Measurements from ENCODE around the gene PTPRR.

Gene PTPRR

DNA sequence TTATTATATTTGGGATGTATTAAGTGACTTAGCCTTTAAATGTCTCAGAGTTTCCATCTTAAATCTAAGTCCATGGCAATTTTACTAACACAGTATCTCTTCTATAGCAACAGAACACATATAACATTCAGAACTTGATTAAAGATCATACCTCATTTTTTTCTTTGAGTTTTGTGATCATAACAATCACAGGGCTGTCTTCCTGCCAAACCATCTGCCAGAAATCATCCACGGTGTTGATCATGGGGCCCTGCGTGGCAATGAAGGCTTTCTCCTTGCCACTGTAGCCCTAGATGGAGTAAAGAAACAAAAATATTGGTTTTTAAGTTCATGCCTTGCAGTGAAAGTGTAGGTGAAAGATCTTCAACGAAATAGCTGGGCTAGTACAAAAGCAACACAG is 236.6 kb downstream of the PTPRR start:
- DNase-seq = no peak

DNA sequence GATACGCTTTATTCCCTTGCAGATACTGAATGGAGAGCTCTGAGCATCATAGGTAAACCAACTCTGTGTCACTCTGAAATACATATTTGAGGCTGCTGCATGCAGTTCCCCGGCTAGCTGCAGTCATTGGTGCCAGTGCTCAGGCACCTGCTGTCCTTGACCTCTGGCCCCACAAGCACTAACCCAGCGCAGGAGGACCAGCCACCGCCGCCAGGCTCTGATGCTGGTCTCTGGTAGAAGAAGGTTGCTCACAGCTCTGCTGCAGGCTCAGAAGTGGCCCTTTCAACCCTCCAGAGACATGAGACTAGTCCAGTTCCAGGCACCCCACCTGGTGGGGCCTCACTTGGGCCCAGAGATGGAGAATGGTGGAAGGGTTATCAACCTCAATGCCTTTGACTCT is 248.8 kb downstream of the PTPRR start:
- no peak for DNase-seq

- DNase-seq = no peak
Observed at GRCh38 chr12:70670948-70671347, 249.6 kb downstream of the PTPRR start.

- no peak for DNase-seq
Observed at GRCh38 chr12:70667253-70667652, 253.3 kb downstream of the PTPRR start.

DNA sequence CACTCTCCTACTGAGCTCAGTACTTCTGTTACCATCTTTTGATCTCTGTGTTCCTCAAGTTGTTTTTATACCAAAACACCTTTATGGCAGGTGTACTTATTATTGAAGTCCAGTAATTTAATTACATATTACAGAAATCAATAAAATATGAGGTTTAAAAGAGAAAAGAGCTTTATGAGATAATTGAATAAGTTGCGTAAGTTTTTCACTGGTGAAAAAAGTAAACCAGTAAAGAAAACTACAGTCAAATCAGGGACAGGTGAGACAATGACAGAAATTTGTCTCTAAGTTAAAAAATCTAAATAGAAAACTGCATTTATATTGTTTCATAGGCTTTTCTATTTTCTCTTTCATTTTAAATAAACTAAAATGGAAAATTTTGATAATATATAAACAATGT is 254.2 kb downstream of the PTPRR start:
- DNase-seq = no peak

- no peak for DNase-seq
Observed at GRCh38 chr12:70664465-70664881, 256.1 kb downstream of the PTPRR start.

DNA sequence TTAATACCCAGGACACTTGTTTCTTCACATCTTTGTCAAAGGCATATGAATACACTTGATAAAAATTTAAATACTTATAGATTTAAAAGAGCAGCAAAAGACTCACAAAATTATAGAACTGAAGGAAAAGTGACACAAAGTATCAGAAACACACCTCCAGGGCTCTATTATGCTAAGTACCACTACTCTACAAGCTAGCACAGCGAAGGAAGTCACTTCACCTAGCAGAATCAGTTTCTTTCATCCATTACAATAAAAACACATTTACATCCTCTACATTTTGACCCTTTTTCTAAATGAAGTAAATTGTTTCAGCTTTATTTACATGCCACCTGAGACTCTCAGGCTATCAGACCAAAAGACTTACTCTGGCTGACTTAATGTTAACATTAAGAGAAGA is 256.7 kb downstream of the PTPRR start:
- no peak for DNase-seq

DNA sequence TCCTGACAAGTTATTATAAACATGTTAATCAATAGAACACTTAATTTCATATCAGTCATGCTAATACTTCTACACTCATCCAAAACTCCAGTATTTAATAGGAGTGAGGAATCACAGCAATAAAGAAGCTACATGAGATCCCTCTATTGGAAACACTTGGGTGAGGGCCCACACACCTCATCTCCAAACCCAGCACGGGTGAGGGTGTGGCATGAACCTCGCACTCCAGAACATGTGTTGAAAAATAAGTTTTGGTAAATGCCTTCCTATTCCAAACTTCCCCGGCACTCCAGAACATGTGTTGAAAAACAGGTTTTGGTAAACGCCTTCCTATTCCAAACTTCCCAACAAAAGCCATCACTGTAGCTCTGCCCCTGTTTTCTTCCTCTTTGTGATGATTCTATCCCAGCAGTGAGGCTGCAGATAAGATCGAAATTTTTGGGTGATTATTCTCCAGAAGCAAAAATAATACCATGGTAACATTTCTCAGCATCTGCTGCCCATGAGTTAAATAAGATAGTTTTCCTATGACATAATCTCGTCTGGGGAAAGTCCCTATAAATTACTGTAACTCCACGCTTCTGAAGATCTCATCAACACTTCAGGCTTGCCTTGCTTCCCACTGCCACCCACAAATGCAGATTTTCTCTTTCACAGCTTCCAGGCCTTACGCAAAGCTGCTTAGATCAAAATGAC is 258.9 kb downstream of the PTPRR start:
- DNase-seq = no peak

GRCh38 chr12:70660620-70661219 is 259.8 kb downstream of the PTPRR start:
- DNase-seq = no peak

DNA sequence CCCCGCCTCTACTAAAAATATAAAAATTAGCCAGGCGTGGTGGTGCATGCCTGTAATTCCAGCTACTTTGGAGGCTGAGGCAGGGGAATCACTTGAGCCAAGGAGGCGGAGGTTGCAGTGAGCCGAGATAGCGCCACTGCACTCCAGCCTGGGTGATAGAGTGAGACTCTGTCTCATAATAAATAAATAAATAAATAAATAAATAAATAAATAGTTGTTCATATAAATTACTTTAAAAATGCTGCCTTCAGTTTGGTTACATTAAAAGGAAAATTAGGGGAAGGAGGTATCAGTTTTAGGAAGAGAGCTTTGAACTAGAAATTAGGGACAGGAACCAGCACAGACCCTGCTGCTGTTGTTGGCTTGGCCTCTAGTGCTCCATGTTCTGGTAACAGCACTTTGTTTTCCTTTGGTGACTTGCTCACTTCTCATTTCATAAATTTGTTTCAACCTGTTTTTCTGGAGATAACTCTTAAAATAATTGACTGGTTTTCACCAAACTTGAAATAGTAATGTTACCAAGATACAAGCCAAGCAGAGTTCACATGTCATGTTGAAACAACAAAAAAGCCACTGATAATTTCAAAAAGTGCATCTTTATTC is 260.4 kb downstream of the PTPRR start:
- DNase-seq = no peak

DNA sequence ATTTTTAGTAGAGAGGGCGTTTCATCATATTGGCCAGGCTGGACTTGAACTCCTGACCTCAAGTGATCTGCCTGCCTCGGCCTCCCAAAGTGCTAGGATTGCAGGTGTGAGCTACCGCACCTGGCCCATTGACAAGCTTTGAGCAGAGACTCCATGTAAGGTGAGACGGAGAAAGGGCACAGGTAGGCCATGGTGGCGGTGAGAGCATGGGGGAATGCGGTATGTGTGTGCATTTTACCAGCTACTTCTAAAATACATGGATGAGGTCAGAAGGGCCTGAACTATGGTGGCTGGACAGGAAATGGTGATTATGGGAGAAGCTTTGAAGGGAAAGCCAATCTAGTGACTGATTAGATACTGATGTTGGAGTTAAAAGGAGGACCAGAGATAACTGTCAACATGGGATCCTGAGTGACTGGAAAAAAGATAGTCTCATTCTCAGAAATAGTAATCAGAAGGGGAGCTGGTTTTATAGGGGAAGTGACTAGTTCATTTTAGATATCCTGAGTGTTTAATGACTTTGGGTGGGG is 261.4 kb downstream of the PTPRR start:
- no peak for DNase-seq

DNA sequence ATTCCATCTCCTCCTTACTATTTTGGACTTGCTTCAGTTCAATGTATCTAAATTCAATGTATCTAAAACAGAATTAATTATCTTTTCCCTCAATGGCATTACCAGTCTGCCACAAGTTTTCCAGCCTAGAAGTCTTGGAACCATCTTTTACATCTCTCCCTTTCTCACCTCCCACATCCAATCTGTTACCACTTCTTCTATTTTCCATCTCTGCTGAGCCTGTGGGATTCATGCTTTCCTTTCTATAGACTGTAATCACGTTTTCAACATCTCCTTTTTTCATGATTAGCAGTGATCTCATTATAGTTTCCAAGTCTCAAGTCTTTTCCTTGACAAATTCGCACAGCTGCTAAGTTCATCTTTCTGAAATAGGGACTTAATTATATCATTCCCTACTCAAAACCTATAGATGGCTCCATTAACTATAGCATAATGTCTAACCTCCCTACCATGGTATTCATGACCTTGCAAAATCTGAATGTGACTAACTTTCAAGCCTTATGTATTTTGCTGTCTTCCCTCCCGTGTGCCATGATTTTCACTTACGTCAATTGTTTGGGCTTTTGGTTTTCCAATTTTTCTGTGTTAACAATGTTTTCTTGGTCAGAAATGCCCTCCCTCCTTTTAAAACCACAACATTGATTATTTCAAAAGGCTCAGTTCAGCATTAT is 262.8 kb downstream of the PTPRR start:
- no peak for DNase-seq

DNA sequence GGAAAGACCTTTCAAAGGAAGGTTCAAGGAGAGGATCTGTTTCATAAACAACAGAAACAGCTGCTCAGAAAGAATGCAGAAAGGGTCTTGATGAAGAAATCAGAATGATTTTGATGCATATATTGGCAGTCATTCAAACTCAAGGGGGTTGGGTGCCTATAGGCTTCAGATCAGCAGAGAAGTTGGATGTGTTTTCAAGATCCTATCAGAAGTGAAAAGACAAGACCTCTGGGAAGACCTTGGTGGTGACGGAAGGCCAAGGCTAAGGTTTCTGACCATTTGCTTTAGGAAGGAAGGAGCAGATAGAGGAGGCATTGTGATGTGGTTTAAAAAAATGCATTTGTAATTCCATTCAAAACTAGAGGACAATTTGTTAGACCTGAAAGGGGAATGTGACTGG is 268.1 kb downstream of the PTPRR start:
- DNase-seq = no peak

DNA sequence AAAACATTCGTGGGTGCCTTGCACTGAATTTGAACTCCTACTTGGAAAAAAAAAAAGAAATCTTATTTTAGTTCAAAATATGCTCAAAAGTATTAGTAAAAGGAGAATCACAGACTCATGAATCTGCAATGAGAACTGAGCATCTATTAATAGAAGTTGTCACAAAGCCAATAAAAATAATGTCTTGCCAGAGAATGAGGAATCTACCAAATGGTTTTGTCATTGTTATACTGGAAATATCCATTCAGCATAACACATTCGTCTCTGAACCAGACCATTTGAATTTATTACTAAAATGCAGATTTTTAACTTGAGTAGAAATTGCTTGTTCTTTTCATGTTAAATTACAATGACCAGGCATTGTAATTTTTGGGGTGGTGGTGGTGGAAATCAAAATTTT is 271.7 kb downstream of the PTPRR start:
- DNase-seq = no peak

- DNase-seq = no peak
Observed at GRCh38 chr12:70648191-70648590, 272.3 kb downstream of the PTPRR start.

DNA sequence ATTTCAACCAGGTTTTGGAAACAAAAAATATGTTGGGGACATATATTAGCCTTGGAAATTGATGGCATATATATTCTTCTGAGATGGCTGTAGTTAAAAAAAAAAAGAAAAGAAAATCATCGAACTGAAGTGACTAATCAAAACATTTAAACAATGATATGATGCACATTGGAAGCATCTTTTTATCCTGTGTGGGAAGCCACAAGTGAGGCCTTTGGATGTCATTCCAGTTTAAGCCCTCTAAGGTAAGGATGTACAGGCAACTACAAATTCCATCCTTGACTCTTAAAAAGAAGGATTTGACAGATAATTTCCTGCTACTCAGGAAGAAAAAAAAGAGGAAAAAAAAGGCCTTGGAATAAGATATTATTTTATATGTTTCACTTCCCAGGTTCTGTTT is 273.7 kb downstream of the PTPRR start:
- no peak for DNase-seq

GRCh38 chr12:70645494-70646317 is 274.8 kb downstream of the PTPRR start:
- DNase-seq = no peak

DNA sequence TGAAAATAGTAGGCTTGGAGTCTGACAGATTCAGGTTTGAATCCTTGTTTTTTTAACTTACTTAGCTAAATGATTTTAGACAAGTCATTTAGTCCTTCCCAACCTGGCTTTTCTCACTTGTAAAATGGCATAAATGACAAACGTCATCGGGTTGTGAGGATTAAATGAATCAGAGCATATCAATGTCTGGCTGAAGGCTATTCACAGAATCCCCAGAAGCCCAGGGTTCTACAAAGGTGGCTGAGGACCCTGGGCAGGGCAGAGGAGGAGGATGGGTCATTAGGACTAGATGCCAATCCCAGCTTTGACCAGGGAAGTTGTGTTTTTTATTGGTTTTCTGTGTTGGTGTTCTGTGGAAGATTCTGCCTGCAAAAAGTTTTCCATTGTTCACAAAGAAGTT is 275.7 kb downstream of the PTPRR start:
- DNase-seq = no peak

DNA sequence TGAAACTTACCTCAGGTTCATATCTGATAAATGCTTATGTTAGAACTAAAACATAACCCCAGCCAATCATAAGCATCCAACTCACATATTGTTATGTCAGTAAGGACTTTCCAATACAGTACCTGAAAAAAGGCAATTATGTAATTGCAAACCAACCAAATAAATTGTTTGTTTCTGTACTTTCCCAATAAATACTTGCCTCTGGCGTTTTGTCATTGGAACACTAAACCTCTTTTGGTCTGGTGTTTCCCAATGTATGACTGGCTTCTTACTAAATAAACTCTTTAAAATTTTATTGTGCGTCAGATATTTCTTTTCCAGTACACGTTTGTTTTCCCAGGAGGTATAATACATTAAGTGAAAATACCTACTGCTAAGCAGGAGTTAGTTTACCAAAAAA is 276.6 kb downstream of the PTPRR start:
- no peak for DNase-seq

DNA sequence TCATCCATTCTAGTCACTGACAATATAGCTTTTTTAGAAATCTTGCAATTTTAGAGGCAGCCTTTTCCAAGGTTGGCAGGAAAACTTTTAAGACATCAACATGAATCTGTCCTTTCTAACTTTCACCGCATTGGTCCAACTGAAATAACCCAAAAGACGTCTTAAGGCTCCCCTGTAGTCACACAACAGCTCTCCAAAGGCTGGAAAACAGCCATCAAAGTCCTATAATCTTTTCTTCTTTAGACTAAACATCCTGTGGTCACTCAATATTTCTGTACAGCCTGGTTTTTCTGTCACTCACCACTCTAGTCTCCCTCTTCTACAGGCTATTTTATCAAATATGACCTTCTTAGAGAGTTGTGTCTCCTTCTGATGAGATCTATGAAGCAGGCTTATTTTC is 278.8 kb downstream of the PTPRR start:
- no peak for DNase-seq

GRCh38 chr12:70640901-70641300 is 279.6 kb downstream of the PTPRR start:
- DNase-seq = no peak

- DNase-seq = no peak
Observed at GRCh38 chr12:70639535-70639934, 281.0 kb downstream of the PTPRR start.

All from NCI-H2171 treated with DMSO at 0.1 percent for 48 hours (cell line).